ENCODE data around the gene CAMK1D. TPM values are rescaled to one million over a fixed set of nuclear protein-coding genes. Genes with fewer than 3 reads are reported as not detected.

CAMK1D gene
- total RNA-seq, 4 donors from 2014 or later = 13.5 to 21.4 (median 15.7) TPM

- Histone ChIP-seq H3K27ac (no peak overlapping the region), H3K9me3 (no peaks in the 10 kb centered on the region), H3K36me3 (no peaks in the 10 kb centered on the region), H3K27me3 (no peaks in the 10 kb centered on the region), H3K4me3 (no peak overlapping the region), H3K4me1 (no peaks in the 10 kb centered on the region)
- 70 to 83% methylated on average over 2 to 22 of the region's 22 CpGs for WGBS, 2 donors (ENCODE audit: low coverage in 1 of 2)
- intact Hi-C loops (cut with DNase I; ENCODE audit: low total_unique reads) (no loop called here), in situ Hi-C loops (cut with MboI; ENCODE audit: low pct_ligation_motif_present in 1 of 4, low pct_unique_long_range_greater_than_20kb in 1 of 4, low sequenced_read_pairs in 3 of 4) (no loop called here)
- TF ChIP-seq EP300 (IDR thresholded peaks at IDR 0.05; ENCODE audit: low read depth) (no peak), POLR2AphosphoS5 (IDR thresholded peaks at IDR 0.05) (no peak), CTCF (IDR thresholded peaks at IDR 0.05) (no peak), POLR2A (IDR thresholded peaks at IDR 0.05) (no peak)
- no peak for DNase-seq
Observed at GRCh38 chr10:12780634-12781601, 431.6 kb downstream of the CAMK1D start.

- in situ Hi-C loops (cut with MboI; ENCODE audit: low pct_ligation_motif_present in 1 of 4, low pct_unique_long_range_greater_than_20kb in 1 of 4, low sequenced_read_pairs in 3 of 4) = no loop called here
- no peak for TF ChIP-seq POLR2A (IDR thresholded peaks at IDR 0.05)
- TF ChIP-seq POLR2AphosphoS5 (IDR thresholded peaks at IDR 0.05) = peak in 1 of 3 donors; percentile 9
- no peak for TF ChIP-seq CTCF (IDR thresholded peaks at IDR 0.05)
- H3K4me1 ChIP-seq = no peaks in the 10 kb centered on the region
- no peak for DNase-seq
- H3K4me3 ChIP-seq = no peak overlapping the region
- H3K9me3 ChIP-seq = no peaks in the 10 kb centered on the region
- 83% methylated on average over 1 of the region's 1 CpG for WGBS, 2 donors (ENCODE audit: low coverage in 1 of 2)
- H3K27ac ChIP-seq = peak overlapping the region in 1 of 4 donors; percentile 28
- no peaks in the 10 kb centered on the region for H3K27me3 ChIP-seq
- intact Hi-C loops (cut with DNase I; ENCODE audit: low total_unique reads) = no loop called here
- H3K36me3 ChIP-seq = no peaks in the 10 kb centered on the region
Observed at GRCh38 chr10:12781976-12782375, 432.6 kb downstream of the CAMK1D start.

GRCh38 chr10:12782537-12782936, 433.2 kb downstream of the CAMK1D start:
- peak; percentile 47 for DNase-seq
- Histone ChIP-seq H3K9me3 (no peaks in the 10 kb centered on the region), H3K36me3 (no peaks in the 10 kb centered on the region), H3K4me1 (no peaks in the 10 kb centered on the region), H3K27ac (peak overlapping the region in 2 of 4 donors; percentile 5 to 28), H3K27me3 (no peaks in the 10 kb centered on the region), H3K4me3 (no peak overlapping the region)
- intact Hi-C loops (cut with DNase I; ENCODE audit: low total_unique reads) (no loop called here), in situ Hi-C loops (cut with MboI; ENCODE audit: low pct_ligation_motif_present in 1 of 4, low pct_unique_long_range_greater_than_20kb in 1 of 4, low sequenced_read_pairs in 3 of 4) (no loop called here)
- 55 to 60% methylated on average over 7 to 8 of the region's 8 CpGs for WGBS, 2 donors (ENCODE audit: low coverage in 1 of 2)
- TF ChIP-seq POLR2A (IDR thresholded peaks at IDR 0.05) (no peak), CTCF (IDR thresholded peaks at IDR 0.05) (peak; percentile 58 to 74 (median 67)), EP300 (IDR thresholded peaks at IDR 0.05; ENCODE audit: low read depth) (no peak), POLR2AphosphoS5 (IDR thresholded peaks at IDR 0.05) (no peak)

- intact Hi-C loops (cut with DNase I; ENCODE audit: low total_unique reads) = no loop called here
- no peak overlapping the region for H3K4me3 ChIP-seq
- peak overlapping the region in 1 of 4 donors; percentile 0 for H3K27ac ChIP-seq
- no peaks in the 10 kb centered on the region for H3K27me3 ChIP-seq
- DNase-seq = no peak
- no peaks in the 10 kb centered on the region for H3K36me3 ChIP-seq
- H3K4me1 ChIP-seq = no peaks in the 10 kb centered on the region
- no peak for TF ChIP-seq CTCF (IDR thresholded peaks at IDR 0.05)
- TF ChIP-seq EP300 (IDR thresholded peaks at IDR 0.05; ENCODE audit: low read depth) = no peak
- no peak for TF ChIP-seq POLR2AphosphoS5 (IDR thresholded peaks at IDR 0.05)
- no peak for TF ChIP-seq POLR2A (IDR thresholded peaks at IDR 0.05)
- in situ Hi-C loops (cut with MboI; ENCODE audit: low pct_ligation_motif_present in 1 of 4, low pct_unique_long_range_greater_than_20kb in 1 of 4, low sequenced_read_pairs in 3 of 4) = no loop called here
- 66 to 85% methylated on average over 6 to 10 of the region's 10 CpGs for WGBS, 2 donors (ENCODE audit: low coverage in 1 of 2)
- H3K9me3 ChIP-seq = no peaks in the 10 kb centered on the region
Observed at GRCh38 chr10:12783293-12783692, 433.9 kb downstream of the CAMK1D start.
